GM18511 (cell line): ENCODE data around the gene NEK8.

Source experiments
- ATAC-seq: cut with Tn5 transposase; IDR thresholded peaks from one replicate; pipeline ENCODE4 v1.9.1; 2021; ENCODE audit warnings: mild to moderate bottlenecking, moderate library complexity; ENCODE audit not compliant: unreplicated experiment

Gene NEK8

GRCh38 chr17:28744104-28744971 lies 15.8 kb downstream of the NEK8 start:
- peak; percentile 17 for ATAC-seq

GRCh38 chr17:28744972-28745785 lies 16.6 kb downstream of the NEK8 start:
- ATAC-seq, result no peak

GRCh38 chr17:28745786-28746411 lies 17.3 kb downstream of the NEK8 start:
- no peak for ATAC-seq

GRCh38 chr17:28746611-28747050 lies 18.0 kb downstream of the NEK8 start:
- no peak for ATAC-seq

GRCh38 chr17:28747051-28747691 lies 18.6 kb downstream of the NEK8 start:
- no peak for ATAC-seq

- ATAC-seq, result no peak
Observed at GRCh38 chr17:28747801-28748750, 19.5 kb downstream of the NEK8 start.

- ATAC-seq, result no peak
Observed at GRCh38 chr17:28748852-28749515, 20.4 kb downstream of the NEK8 start.

GRCh38 chr17:28749516-28750177 lies 21.1 kb downstream of the NEK8 start:
- no peak for ATAC-seq

- ATAC-seq, result peak; percentile 79
Observed at GRCh38 chr17:28750178-28751047, 21.8 kb downstream of the NEK8 start.

GRCh38 chr17:28751600-28752366 lies 23.2 kb downstream of the NEK8 start:
- no peak for ATAC-seq

- ATAC-seq, result no peak
Observed at GRCh38 chr17:28755486-28755885, 26.9 kb downstream of the NEK8 start.

- ATAC-seq, result no peak
Observed at GRCh38 chr17:28756049-28756804, 27.6 kb downstream of the NEK8 start.

GRCh38 chr17:28758411-28759121 lies 30.0 kb downstream of the NEK8 start:
- no peak for ATAC-seq

- ATAC-seq, result no peak
Observed at GRCh38 chr17:28759256-28759865, 30.8 kb downstream of the NEK8 start.
